Measurements from ENCODE around the gene TMEM106B.
"Not testable (repeated sequence)": the region's sequence is repeated elsewhere in the genome, so short reads cannot be mapped to it uniquely, and the experiment has no call there.

The TMEM106B gene

GRCh38 chr7:12211054-12211710 lies at the start of gene TMEM106B:
Gene TMEM106B (plus strand): TSS chr7:12211294. CDS start chr7:12214811, 3,517 bp downstream.
- in situ Hi-C loops (cut with MboI; ENCODE audit: low sequenced_read_pairs), result no loop called here

GRCh38 chr7:12162415-12163113 lies 48.5 kb upstream of the TMEM106B start:
- in situ Hi-C loops (cut with MboI; ENCODE audit: low sequenced_read_pairs), result no loop called here

- in situ Hi-C loops (cut with MboI; ENCODE audit: low sequenced_read_pairs), result not testable (repeated sequence)
Observed at GRCh38 chr7:12168065-12168464, 43.0 kb upstream of the TMEM106B start.

DNA sequence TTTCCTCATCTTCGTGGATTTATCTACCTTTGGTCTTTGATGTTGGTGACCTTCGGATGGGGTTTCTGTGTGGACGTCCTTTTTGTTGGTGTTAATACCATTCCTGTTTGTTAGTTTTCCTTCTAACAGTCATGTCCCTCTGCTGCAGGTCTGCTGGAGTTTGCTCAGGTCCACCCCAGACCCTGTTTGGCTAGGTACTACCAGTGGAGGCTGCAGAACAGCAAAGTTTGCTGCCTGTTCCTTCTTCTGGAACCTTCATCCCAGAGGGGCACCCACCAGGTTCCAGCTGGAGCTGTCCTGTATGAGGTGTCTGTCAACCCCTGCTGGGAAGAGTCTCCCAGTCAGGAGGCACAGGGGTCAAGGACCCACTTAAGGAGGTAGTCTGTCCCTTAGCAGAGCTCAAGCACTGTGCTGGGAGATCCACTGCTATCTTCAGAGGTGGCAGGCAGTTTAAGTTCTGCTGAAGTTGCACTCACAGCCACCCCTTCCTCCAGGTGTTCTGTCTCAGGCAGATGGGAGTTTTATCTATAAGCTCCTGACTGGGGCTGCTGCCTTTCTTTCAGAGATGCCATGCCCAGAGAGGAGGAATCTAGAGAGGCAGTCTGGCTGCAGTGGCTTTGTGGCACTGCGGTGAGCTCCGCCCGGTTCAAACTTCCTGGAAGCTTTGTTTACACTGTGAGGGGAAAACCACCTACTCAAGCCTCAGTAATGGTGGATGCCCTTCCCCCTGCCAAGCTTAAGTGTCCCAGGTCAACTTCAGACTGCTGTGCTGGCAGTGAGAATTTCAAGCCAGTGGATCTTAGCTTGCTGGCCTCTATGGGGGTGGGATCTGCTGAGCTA lies 40.9 kb upstream of the TMEM106B start:
- in situ Hi-C loops (cut with MboI; ENCODE audit: low sequenced_read_pairs), result not testable (repeated sequence)

GRCh38 chr7:12173671-12174070 lies 37.4 kb upstream of the TMEM106B start:
- in situ Hi-C loops (cut with MboI; ENCODE audit: low sequenced_read_pairs), result no loop called here

DNA sequence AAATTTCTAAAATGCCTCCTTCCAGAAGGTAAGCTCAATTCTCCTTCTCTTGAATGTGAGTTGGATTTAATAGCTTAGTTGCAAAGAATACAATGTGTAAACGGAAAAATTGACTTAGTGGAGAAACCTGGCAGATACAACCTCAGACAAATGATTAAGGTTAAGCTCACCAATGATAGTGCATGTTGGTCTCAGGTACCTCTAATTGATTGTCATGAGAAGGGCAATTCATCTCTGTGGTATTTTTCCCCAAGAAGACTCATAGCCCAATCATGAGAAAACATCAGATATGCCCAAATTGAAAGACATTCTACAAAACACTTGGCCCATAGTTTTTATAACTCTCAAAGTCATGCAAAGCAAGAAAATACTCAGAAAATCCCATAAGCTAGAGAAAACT lies 36.2 kb upstream of the TMEM106B start:
- in situ Hi-C loops (cut with MboI; ENCODE audit: low sequenced_read_pairs), result no loop called here

DNA sequence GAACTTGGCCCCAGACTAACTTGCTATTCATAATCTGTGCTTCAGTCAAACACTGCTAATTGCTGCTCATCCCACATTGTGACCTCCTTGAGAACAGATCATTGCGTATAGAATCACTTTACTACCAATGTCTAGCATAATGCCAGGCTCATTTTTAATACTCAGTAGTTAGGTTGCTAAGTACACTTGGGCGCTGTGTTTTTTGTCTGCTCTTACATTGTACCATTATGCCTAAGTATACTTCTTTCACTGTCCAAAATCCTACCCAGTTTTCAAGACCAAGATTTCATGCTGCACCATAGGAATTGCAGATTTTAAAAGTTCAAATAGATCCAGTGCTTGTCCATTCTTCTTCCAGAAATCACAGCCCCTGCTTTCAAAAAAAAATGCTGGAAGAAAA lies 32.8 kb upstream of the TMEM106B start:
- in situ Hi-C loops (cut with MboI; ENCODE audit: low sequenced_read_pairs), result no loop called here

GRCh38 chr7:12194426-12194825 lies 16.7 kb upstream of the TMEM106B start:
- in situ Hi-C loops (cut with MboI; ENCODE audit: low sequenced_read_pairs), result no loop called here

DNA sequence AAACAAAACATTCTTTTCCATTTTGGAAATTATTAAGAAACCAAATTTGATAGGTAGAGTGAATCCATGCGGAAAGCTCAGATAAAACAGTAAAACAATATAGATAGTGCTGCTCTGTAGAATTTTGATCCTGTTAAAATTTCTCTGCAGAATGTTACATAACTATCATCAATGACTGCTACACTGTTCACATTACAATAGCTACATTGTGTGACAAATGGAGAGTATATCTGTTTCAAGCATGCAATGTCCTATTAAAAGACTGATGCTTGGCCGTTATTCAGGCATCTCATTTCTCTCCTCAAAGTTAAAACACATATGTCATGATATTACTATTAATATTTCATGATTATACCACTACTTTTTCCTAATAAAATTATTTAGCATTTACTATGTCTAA lies 14.7 kb upstream of the TMEM106B start:
- in situ Hi-C loops (cut with MboI; ENCODE audit: low sequenced_read_pairs), result no loop called here

DNA sequence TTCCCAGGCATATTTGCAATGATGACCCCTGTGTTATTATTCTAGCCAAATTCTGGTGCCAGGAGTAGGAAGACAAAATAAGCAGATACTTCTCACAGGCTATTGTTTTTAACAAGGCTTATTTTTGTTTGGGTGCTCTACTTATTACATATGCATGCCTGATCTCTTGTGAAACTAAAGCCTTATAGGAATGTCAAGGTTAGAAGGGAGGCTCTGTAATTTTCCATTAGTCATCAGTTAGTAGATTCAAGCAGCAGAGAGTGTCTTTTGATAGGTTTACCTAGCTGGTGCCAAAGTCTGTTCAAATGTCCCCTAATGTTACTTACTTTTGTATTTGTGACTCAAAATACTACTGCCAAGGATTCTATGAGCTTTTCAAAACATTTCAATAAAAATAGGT lies 11.7 kb upstream of the TMEM106B start:
- in situ Hi-C loops (cut with MboI; ENCODE audit: low sequenced_read_pairs), result no loop called here

- in situ Hi-C loops (cut with MboI; ENCODE audit: low sequenced_read_pairs), result no loop called here
Observed at GRCh38 chr7:12207046-12207445, 4.0 kb upstream of the TMEM106B start.

DNA sequence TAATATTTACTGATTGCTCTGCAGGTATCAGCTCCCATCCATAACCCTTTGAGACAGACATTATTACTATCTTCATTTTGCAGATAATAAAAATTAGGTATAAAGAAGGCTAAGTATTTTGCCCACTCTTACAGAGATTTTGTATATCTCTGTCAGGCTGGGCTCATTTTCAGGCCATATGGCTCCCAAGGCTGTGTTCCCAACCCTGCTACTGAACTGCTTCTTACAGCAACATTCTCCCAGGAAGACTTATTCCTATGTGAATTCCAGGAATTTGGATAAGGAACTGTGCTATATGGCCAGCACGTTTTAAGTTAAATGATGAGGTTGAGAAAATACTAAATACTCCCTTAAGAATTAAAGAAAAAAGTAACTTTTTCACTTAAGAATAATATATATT lies 1.9 kb upstream of the TMEM106B start:
- in situ Hi-C loops (cut with MboI; ENCODE audit: low sequenced_read_pairs), result no loop called here

DNA sequence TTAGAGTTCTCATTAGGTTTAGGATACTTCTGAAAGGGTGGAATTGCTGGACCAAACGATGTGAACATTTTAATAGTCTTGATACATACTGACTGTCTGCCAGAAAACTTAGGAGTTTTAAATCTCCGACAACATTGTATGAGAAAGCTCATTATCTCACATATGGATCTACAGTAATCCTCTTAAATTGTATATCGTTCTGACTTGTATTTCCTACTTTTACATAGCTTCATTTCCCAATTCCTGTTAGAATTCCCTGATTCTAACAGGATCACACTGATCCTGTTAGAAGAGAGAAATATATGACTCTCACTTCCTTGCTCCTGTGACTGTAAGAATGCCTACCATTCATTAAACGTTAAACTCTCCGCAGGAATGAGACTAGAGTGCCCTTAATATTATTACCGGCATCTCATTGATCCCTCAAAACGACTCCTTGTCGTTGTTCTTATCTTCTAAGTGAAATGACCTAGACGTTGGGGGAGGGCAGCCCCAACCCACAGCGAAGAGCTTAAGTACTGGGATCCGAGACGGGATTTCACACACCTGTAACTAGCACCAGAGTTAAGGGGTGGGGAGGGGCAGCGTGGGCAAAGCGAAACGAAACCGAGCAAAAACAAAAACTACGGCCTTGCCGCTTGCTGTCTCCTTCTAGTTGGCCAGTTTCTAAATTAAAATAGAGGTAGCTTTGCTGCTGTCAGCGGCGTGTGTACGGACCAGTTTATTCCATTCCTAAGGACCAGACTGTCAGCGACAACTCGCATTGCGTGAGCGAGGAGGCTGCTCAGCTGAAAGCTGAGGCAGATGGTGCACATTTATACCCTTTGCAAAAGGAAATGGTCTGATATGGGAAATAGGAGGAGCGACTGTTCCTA lies 678 bp upstream of the TMEM106B start:
- in situ Hi-C loops (cut with MboI; ENCODE audit: low sequenced_read_pairs), result no loop called here

GRCh38 chr7:12211711-12212485 lies 804 bp downstream of the TMEM106B start:
- in situ Hi-C loops (cut with MboI; ENCODE audit: low sequenced_read_pairs), result no loop called here

DNA sequence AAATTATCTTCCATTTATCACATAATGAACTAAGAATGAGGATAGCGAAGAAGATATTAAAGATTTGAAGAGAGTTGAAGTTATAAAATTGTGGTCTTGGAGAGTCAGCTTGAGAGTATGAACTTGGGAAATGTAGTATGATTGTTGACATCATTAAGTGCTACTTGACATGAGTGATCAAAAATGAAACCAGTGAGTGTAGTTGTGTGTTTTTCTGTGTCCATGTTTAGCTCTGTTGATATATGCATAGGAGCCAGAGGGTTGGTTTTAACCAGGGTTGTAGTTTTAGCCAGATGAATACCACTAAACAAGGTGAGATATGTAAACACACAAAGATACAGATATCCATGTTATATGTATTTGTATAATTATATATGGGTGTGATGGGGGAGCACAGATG lies 6.2 kb downstream of the TMEM106B start:
- in situ Hi-C loops (cut with MboI; ENCODE audit: low sequenced_read_pairs), result no loop called here

DNA sequence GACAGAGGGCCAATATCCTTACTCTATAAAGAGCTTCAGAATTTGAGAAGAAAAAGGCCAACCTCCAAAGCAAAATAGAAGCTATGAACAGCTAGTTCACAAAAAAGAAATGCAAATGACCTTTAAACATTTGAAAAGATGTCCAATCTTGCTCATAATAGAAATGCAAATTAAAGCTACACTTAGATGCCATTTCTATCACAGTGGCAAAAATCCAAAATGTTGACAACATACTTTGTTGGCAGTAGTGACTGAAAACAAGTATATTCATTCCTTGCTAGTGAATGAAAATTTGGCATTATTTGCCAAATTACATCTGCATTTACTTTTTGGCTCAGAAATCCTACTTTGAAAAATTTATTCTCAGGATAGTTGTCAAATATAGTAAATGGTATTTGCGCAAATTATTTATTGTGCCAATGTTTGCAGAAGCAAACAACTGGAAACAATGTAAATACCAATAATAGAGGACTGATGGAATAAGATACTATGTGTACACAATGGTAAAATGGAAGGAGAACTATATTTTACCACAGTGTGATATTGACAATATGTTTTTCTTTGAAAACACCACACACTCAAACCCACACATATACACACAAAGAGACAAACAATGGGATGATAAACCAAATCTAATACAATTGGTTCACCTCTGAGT lies 9.4 kb downstream of the TMEM106B start:
- in situ Hi-C loops (cut with MboI; ENCODE audit: low sequenced_read_pairs), result no loop called here

- in situ Hi-C loops (cut with MboI; ENCODE audit: low sequenced_read_pairs), result no loop called here
Observed at GRCh38 chr7:12221414-12221813, 10.3 kb downstream of the TMEM106B start.

GRCh38 chr7:12222889-12223579 lies 11.9 kb downstream of the TMEM106B start:
- in situ Hi-C loops (cut with MboI; ENCODE audit: low sequenced_read_pairs), result no loop called here

GRCh38 chr7:12225017-12225416 lies 13.9 kb downstream of the TMEM106B start:
- in situ Hi-C loops (cut with MboI; ENCODE audit: low sequenced_read_pairs), result not testable (repeated sequence)
